SK-N-SH (cell line): ENCODE data around the gene SLC7A6OS. TPM values are rescaled to one million over a fixed set of nuclear protein-coding genes. Genes with fewer than 3 reads are reported as not detected.

Experiments
- CTCF ChIA-PET: fragments of 300-600, 350-600 bp; formaldehyde crosslinking; extraction: SDS; loops from one replicate; lab custom pipeline; 2021; lab: Yijun Ruan, JAX
- POLR2A ChIA-PET: fragments of 350-600 bp; sonication (Branson Sonifier 250); formaldehyde crosslinking; extraction: SDS; loops from one replicate; lab custom pipeline; 2020; ENCODE audit warnings: antibody characterized with exemption, inconsistent platforms; lab: Yijun Ruan, JAX
- DNase-seq: peaks from one replicate; pipeline ENCODE4 v3.0.0; 2012
- H2AFZ ChIP-seq: fragments of 200-600 bp; sonication (generic); 2 replicates; pipeline ENCODE4 v1.8.1; 2016; ENCODE audit warnings: antibody characterized with exemption, mild to moderate bottlenecking, low read depth
- H3F3A ChIP-seq: fragments of 200-600 bp; sonication (generic); replicated peaks from 2 replicates; pipeline ENCODE3; 2016; ENCODE audit warnings: antibody characterized with exemption, mild to moderate bottlenecking; ENCODE audit not compliant: insufficient read depth
- H3K27ac ChIP-seq, 2 experiments: fragments of 200-500 bp in 1 of 2; fragments of 200-600 bp in 1 of 2; sonication (Bioruptor generic) in 1 of 2; sonication (generic), shearing (Covaris generic) in 1 of 2; 2 replicates each; pipeline versions ENCODE4 v1.5.1 to v1.6.1; 2014 to 2016; ENCODE audit warnings: low read depth in 2 of 2, inconsistent platforms in 1 of 2, low read length in 1 of 2, mild to moderate bottlenecking in 1 of 2, mixed read lengths in 1 of 2
- H3K27me3 ChIP-seq: fragments of 200-600 bp; sonication (generic), shearing (Covaris generic); 2 replicates; pipeline ENCODE4 v1.6.1; 2016; ENCODE audit warnings: mixed run types; ENCODE audit not compliant: insufficient read depth
- H3K36me3 ChIP-seq, 2 experiments: fragments of 200-500 bp in 1 of 2; fragments of 200-600 bp in 1 of 2; sonication (Bioruptor generic) in 1 of 2; sonication (generic) in 1 of 2; replicated peaks in 1 of 2; 2 replicates each; pipeline versions ENCODE3 to v1.5.1; 2014 to 2016; ENCODE audit warnings: low read length in 1 of 2, mild to moderate bottlenecking in 1 of 2; ENCODE audit not compliant: insufficient read depth in 2 of 2, control insufficient read depth in 1 of 2
- H3K4me1 ChIP-seq, 2 experiments: fragments of 200-500 bp in 1 of 2; fragments of 200-600 bp in 1 of 2; sonication (Bioruptor generic) in 1 of 2; sonication (generic), shearing (Covaris generic) in 1 of 2; 2 replicates each; pipeline versions ENCODE4 v1.5.1 to v1.6.1; 2014 to 2016; ENCODE audit warnings: low read depth in 1 of 2, low read length in 1 of 2, mixed run types in 1 of 2; ENCODE audit not compliant: insufficient read depth in 2 of 2, control insufficient read depth in 1 of 2
- H3K4me2 ChIP-seq: fragments of 200-600 bp; sonication (generic), shearing (Covaris generic); 2 replicates; pipeline ENCODE4 v1.6.1; 2017; ENCODE audit warnings: mixed run types
- H3K4me3 ChIP-seq, 2 experiments: fragments of 200-500 bp in 1 of 2; fragments of 200-600 bp in 1 of 2; sonication (Bioruptor generic) in 1 of 2; sonication (generic), shearing (Covaris generic) in 1 of 2; 2 replicates each; pipeline versions ENCODE4 v1.5.1 to v1.8.1; 2014 to 2016; ENCODE audit warnings: low read depth in 2 of 2, inconsistent platforms in 1 of 2, low read length in 1 of 2, mild to moderate bottlenecking in 1 of 2, mixed read lengths in 1 of 2, moderate library complexity in 1 of 2
- H3K79me2 ChIP-seq: fragments of 200-600 bp; sonication (generic); 2 replicates; pipeline ENCODE4 v1.8.1; 2017; ENCODE audit warnings: mild to moderate bottlenecking; ENCODE audit not compliant: insufficient read depth
- H3K9ac ChIP-seq: fragments of 200-600 bp; sonication (generic); 2 replicates; pipeline ENCODE4 v1.6.1; 2017; ENCODE audit warnings: mixed run types
- H3K9me2 ChIP-seq: fragments of 200-600 bp; sonication (generic); 2 replicates; pipeline ENCODE4 v1.6.1; 2017; ENCODE audit warnings: mixed run types
- H3K9me3 ChIP-seq: fragments of 200-600 bp; sonication (generic); 2 replicates; pipeline ENCODE4 v1.6.1; 2017; ENCODE audit warnings: mixed run types, mild to moderate bottlenecking, moderate library complexity
- H4K20me1 ChIP-seq: fragments of 200-600 bp; sonication (generic); 2 replicates; pipeline ENCODE4 v1.6.1; 2017; ENCODE audit warnings: mild to moderate bottlenecking, mixed run types; ENCODE audit not compliant: insufficient read depth
- CTCF ChIP-seq: fragments of 200-600 bp; sonication (generic); IDR thresholded peaks from 2 replicates; pipeline ENCODE4 v1.6.1; 2017; ENCODE audit warnings: antibody characterized with exemption, mild to moderate bottlenecking, moderate library complexity
- EZH2phosphoT487 ChIP-seq: fragments of 200-600 bp; sonication (generic); IDR thresholded peaks from 2 replicates; pipeline ENCODE4 v1.6.1; 2017; ENCODE audit warnings: low read depth, mixed run types, mild to moderate bottlenecking, antibody characterized with exemption, moderate library complexity, borderline replicate concordance
- FOXM1 ChIP-seq: IDR thresholded peaks from 2 replicates; pipeline ENCODE4 v1.4.0; 2012; ENCODE audit warnings: low read depth, mild to moderate bottlenecking
- GATA2 ChIP-seq: sonication (generic); formaldehyde crosslinking; IDR thresholded peaks from 2 replicates; pipeline ENCODE4 v1.5.0; 2020; ENCODE audit warnings: mild to moderate bottlenecking, missing genetic modification reagents
- MAX ChIP-seq: IDR thresholded peaks from 2 replicates; pipeline ENCODE4 v1.4.0; 2012; ENCODE audit warnings: low read depth
- NFIC ChIP-seq: IDR thresholded peaks from 2 replicates; pipeline ENCODE4 v1.4.0; 2012; ENCODE audit warnings: borderline replicate concordance
- PBX3 ChIP-seq: IDR thresholded peaks from 2 replicates; pipeline ENCODE4; 2012
- RAD21 ChIP-seq: IDR thresholded peaks from 2 replicates; pipeline ENCODE4 v1.6.1; 2012; ENCODE audit warnings: mild to moderate bottlenecking, low read length
- RFX5 ChIP-seq: IDR thresholded peaks from 2 replicates; pipeline ENCODE4 v1.6.1; 2012; ENCODE audit warnings: mild to moderate bottlenecking, improper control_type of control experiment, low read length
- RXRA ChIP-seq: IDR thresholded peaks from 2 replicates; pipeline ENCODE4 v1.4.0; 2012; ENCODE audit warnings: low read depth, mild to moderate bottlenecking, borderline replicate concordance
- YY1 ChIP-seq: IDR thresholded peaks from 2 replicates; pipeline ENCODE4 v1.4.0; 2012; ENCODE audit warnings: low read depth, mild to moderate bottlenecking
- ZBTB33 ChIP-seq: IDR thresholded peaks from 2 replicates; pipeline ENCODE4 v1.4.0; 2012; ENCODE audit warnings: low read depth, borderline replicate concordance
- WGBS: methylation state at CpG from one replicate; pipeline ENCODE4 v1.1.6; 2017; ENCODE audit warnings: low lambda C conversion rate; 5-methylcytosine and 5-hydroxymethylcytosine counted together
- polyA plus RNA-seq, 3 experiments: library from polyadenylated mRNA; depleted of rRNA; stranded (reverse); fragments of >200 nt; gene quantifications; 2 replicates each; pipeline ENCODE4 v1.2.3, GENCODE V29; 2012

The SLC7A6OS gene
- polyA plus RNA-seq, 1 of the 3 experiments (the other 2 are of a cell fraction): 6.6 TPM

- DNase-seq: no peak
- H3K36me3 ChIP-seq: peaks cover 5 to 6% of the 10 kb centered on the region in 2 experiments
- H3K4me3 ChIP-seq: no peak overlapping the region
- H3K4me2 ChIP-seq: no peak overlapping the region
- 91% methylated on average over 13 of the region's 13 CpGs for WGBS
- no peak overlapping the region for H3K9ac ChIP-seq
- H3K27me3 ChIP-seq: no peaks in the 10 kb centered on the region
- no peaks in the 10 kb centered on the region; a peak in 1 of 4 replicates for H3K4me1 ChIP-seq
- H3K27ac ChIP-seq: no peak overlapping the region
- ChIA-PET CTCF (interaction anchor here (1.3 to 4.0 kb wide), 4 partner anchors 16 to 49 kb away, joined by 4 to 15 read pairs (median 9); partner anchors contain the start of genes PRMT7, SLC7A6 and SLC7A6OS), POLR2A (no interaction called here)
- H3K9me3 ChIP-seq: no peaks in the 10 kb centered on the region
- H3F3A ChIP-seq: no peaks in the 10 kb centered on the region
- no peaks in the 10 kb centered on the region for H4K20me1 ChIP-seq
- H3K79me2 ChIP-seq: peaks cover 37% of the 10 kb centered on the region; the same call in 1 of the 2 replicates
- no peak overlapping the region for H2AFZ ChIP-seq
- TF ChIP-seq RAD21 (no peak), PBX3 (no peak), RFX5 (no peak), YY1 (no peak), RXRA (no peak), NFIC (no peak), GATA2 (CRISPR knock-in tag) (no peak), CTCF (no peak), ZBTB33 (no peak), EZH2phosphoT487 (no peak), MAX (no peak), FOXM1 (no peak)
- no peaks in the 10 kb centered on the region for H3K9me2 ChIP-seq
Measured at GRCh38 chr16:68279726-68280558, 30.8 kb downstream of the SLC7A6OS start.
